ENCODE data around the gene FASTKD1.
"Not testable (repeated sequence)": the region's sequence is repeated elsewhere in the genome, so short reads cannot be mapped to it uniquely, and the experiment has no call there.

The FASTKD1 gene

DNA sequence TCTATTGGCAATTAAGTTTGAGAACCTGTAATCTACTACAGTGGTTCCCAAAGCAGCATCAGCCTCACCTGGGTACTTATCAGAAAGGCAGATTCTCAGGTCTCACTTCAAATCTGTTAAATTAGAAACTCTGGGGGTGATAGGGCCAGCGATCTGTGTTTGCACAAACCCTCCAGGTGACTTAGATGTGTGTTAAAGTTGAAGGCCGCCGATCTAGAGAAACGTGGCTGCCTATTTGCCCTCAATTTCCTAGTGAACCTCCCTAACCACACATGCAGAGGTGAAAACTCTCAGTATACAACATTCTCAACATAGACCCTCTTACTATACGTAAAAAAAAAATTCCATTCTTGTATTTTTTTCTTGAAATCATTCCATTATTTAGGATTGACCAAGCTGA, 50.0 kb downstream of the FASTKD1 start:
- H3K27ac ChIP-seq (ENCODE audit: low read depth, low read length), result no peak overlapping the region
- no peaks in the 10 kb centered on the region for H3K4me1 ChIP-seq (ENCODE audit: insufficient read depth, low read length)
- H3K4me3 ChIP-seq (ENCODE audit: low read depth in 1 of 2, low read length in 2 of 2), result no peak overlapping the region
- peaks cover 8% of the 10 kb centered on the region for H3K36me3 ChIP-seq (ENCODE audit: insufficient read depth, low read length)
- H3K9ac ChIP-seq (ENCODE audit: low read length), result no peak overlapping the region
- H3K9me3 ChIP-seq (ENCODE audit: low read length), result no peaks in the 10 kb centered on the region
- H3K27me3 ChIP-seq (ENCODE audit: control insufficient read depth in 1 of 2, insufficient read depth in 2 of 2, low read length in 2 of 2), result no peaks in the 10 kb centered on the region

DNA sequence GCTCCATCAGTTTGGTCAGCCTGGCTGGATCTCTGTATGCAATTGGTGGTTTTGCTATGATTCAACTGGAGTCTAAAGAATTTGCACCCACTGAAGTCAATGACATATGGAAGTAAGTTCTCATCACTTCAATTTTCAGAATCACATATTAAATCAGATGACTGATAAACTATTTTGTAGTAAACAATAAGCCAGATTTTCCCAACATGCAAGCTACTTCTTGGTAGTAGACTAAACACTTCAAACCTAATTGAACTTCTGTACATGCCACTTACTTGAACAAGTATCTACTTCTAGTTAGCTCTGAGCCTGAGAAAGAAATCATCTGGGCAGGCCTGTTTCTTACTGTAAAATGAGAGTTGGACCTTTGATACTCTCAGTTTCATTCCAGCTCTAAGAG, 52.8 kb downstream of the FASTKD1 start:
- peaks cover 8% of the 10 kb centered on the region for H3K36me3 ChIP-seq (ENCODE audit: insufficient read depth, low read length)
- H3K9me3 ChIP-seq (ENCODE audit: low read length), result no peaks in the 10 kb centered on the region
- H3K9ac ChIP-seq (ENCODE audit: low read length), result no peak overlapping the region
- no peaks in the 10 kb centered on the region for H3K27me3 ChIP-seq (ENCODE audit: control insufficient read depth in 1 of 2, insufficient read depth in 2 of 2, low read length in 2 of 2)
- H3K4me1 ChIP-seq (ENCODE audit: insufficient read depth, low read length), result no peaks in the 10 kb centered on the region
- no peak overlapping the region for H3K27ac ChIP-seq (ENCODE audit: low read depth, low read length)
- H3K4me3 ChIP-seq (ENCODE audit: low read depth in 1 of 2, low read length in 2 of 2), result no peak overlapping the region

DNA sequence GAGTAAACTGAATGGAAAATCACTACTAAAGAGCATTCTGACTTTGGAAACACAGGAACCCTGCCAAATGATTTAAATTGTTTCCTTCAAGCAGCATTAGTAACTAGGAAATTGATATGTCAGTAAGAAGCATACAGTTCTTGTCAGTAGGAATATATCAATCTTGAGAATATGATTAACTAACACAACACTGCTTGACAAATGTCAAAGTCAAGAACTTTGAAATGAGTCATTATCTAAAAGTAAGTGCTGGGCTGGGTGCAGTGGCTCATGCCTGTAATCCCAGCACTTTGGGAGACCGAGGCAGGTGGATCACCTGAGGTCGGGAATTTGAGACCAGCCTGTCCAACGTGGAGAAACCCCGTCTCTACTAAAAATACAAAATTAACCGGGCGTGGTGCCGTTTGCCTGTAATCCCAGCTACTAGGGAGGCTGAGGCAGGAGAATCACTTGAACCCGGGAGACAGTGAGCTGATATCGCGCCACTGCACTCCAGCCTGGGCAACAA, 57.1 kb downstream of the FASTKD1 start:
- H3K9me3 ChIP-seq (ENCODE audit: low read length); H3K27me3 ChIP-seq (ENCODE audit: control insufficient read depth in 1 of 2, insufficient read depth in 2 of 2, low read length in 2 of 2); H3K4me3 ChIP-seq (ENCODE audit: low read depth in 1 of 2, low read length in 2 of 2); H3K27ac ChIP-seq (ENCODE audit: low read depth, low read length); H3K36me3 ChIP-seq (ENCODE audit: insufficient read depth, low read length); H3K9ac ChIP-seq (ENCODE audit: low read length); H3K4me1 ChIP-seq (ENCODE audit: insufficient read depth, low read length): not testable (repeated sequence)

- H3K27ac ChIP-seq (ENCODE audit: low read depth, low read length); H3K36me3 ChIP-seq (ENCODE audit: insufficient read depth, low read length): not testable (repeated sequence)
These were observed 58.9 kb downstream of the FASTKD1 start for GRCh38 chr2:169514758-169515157.

DNA sequence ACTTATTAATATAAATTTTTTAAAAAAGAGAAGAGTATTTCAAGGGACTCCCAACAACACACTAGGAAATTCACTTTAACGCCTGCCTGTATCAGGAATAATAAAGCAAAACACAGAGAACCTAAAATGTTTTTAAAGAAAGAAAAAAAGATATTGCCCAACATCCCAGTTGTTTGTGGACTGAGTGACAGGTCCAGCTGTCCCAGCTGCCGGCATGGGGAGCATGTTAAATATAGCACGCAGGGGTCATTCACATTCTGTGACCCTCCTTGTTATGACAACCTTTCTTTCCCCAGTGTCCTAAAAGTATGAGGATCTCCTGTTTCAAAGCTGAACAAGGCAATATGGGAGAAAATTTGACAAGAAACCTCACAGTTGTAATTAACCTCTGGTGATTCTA, 59.7 kb downstream of the FASTKD1 start:
- H3K36me3 ChIP-seq (ENCODE audit: insufficient read depth, low read length), result no peaks in the 10 kb centered on the region
- H3K27ac ChIP-seq (ENCODE audit: low read depth, low read length), result no peak overlapping the region
- H3K9ac ChIP-seq (ENCODE audit: low read length), result no peak overlapping the region
- no peaks in the 10 kb centered on the region for H3K9me3 ChIP-seq (ENCODE audit: low read length)
- no peaks in the 10 kb centered on the region for H3K27me3 ChIP-seq (ENCODE audit: control insufficient read depth in 1 of 2, insufficient read depth in 2 of 2, low read length in 2 of 2)
- peaks cover 10% of the 10 kb centered on the region for H3K4me1 ChIP-seq (ENCODE audit: insufficient read depth, low read length)
- no peak overlapping the region for H3K4me3 ChIP-seq (ENCODE audit: low read depth in 1 of 2, low read length in 2 of 2)

More at GRCh38 chr2:169514758-169515157, 58.9 kb downstream of the FASTKD1 start:
- not testable (repeated sequence) for H3K9me3 ChIP-seq (ENCODE audit: low read length); H3K4me1 ChIP-seq (ENCODE audit: insufficient read depth, low read length); H3K4me3 ChIP-seq (ENCODE audit: low read depth in 1 of 2, low read length in 2 of 2); H3K27me3 ChIP-seq (ENCODE audit: control insufficient read depth in 1 of 2, insufficient read depth in 2 of 2, low read length in 2 of 2); H3K9ac ChIP-seq (ENCODE audit: low read length)

- Histone ChIP-seq H3K9me3 (ENCODE audit: low read length) (no peaks in the 10 kb centered on the region), H3K27ac (ENCODE audit: low read depth, low read length) (no peak overlapping the region), H3K4me3 (ENCODE audit: low read depth in 1 of 2, low read length in 2 of 2) (no peak overlapping the region), H3K36me3 (ENCODE audit: insufficient read depth, low read length) (no peaks in the 10 kb centered on the region), H3K9ac (ENCODE audit: low read length) (no peak overlapping the region), H3K4me1 (ENCODE audit: insufficient read depth, low read length) (peaks cover 10% of the 10 kb centered on the region), H3K27me3 (ENCODE audit: control insufficient read depth in 1 of 2, insufficient read depth in 2 of 2, low read length in 2 of 2) (no peaks in the 10 kb centered on the region)
These were observed 60.6 kb downstream of the FASTKD1 start for GRCh38 chr2:169513094-169513493.

- no peaks in the 10 kb centered on the region for H3K36me3 ChIP-seq (ENCODE audit: insufficient read depth, low read length)
- no peak overlapping the region for H3K27ac ChIP-seq (ENCODE audit: low read depth, low read length)
- H3K4me3 ChIP-seq (ENCODE audit: low read depth in 1 of 2, low read length in 2 of 2), result no peak overlapping the region
- no peaks in the 10 kb centered on the region for H3K9me3 ChIP-seq (ENCODE audit: low read length)
- H3K9ac ChIP-seq (ENCODE audit: low read length), result no peak overlapping the region
- no peaks in the 10 kb centered on the region for H3K27me3 ChIP-seq (ENCODE audit: control insufficient read depth in 1 of 2, insufficient read depth in 2 of 2, low read length in 2 of 2)
- peaks cover 10% of the 10 kb centered on the region for H3K4me1 ChIP-seq (ENCODE audit: insufficient read depth, low read length)
These were observed 61.1 kb downstream of the FASTKD1 start for GRCh38 chr2:169512525-169512924.

DNA sequence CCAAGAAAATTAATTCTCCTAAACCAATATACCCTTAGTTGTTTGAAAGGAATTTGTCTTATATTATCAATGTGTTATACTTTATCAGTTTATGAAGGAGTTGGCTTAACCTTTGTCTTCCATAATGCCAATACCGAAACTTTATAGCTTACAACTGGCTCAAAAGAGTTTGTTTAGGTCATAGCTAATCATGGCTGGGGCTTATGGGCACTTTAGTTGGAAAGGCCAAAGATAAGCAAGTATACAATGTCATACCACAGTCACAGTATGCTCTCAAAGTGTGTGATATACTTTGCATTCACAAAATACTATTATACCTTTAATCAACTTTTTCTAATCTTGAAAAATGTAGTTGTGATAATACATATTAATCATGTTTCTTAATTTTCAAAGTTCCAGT, 61.8 kb downstream of the FASTKD1 start:
- no peaks in the 10 kb centered on the region for H3K9me3 ChIP-seq (ENCODE audit: low read length)
- no peaks in the 10 kb centered on the region for H3K27me3 ChIP-seq (ENCODE audit: control insufficient read depth in 1 of 2, insufficient read depth in 2 of 2, low read length in 2 of 2)
- H3K9ac ChIP-seq (ENCODE audit: low read length), result no peak overlapping the region
- H3K4me1 ChIP-seq (ENCODE audit: insufficient read depth, low read length), result peaks cover 10% of the 10 kb centered on the region
- no peak overlapping the region for H3K27ac ChIP-seq (ENCODE audit: low read depth, low read length)
- no peaks in the 10 kb centered on the region for H3K36me3 ChIP-seq (ENCODE audit: insufficient read depth, low read length)
- H3K4me3 ChIP-seq (ENCODE audit: low read depth in 1 of 2, low read length in 2 of 2), result no peak overlapping the region

DNA sequence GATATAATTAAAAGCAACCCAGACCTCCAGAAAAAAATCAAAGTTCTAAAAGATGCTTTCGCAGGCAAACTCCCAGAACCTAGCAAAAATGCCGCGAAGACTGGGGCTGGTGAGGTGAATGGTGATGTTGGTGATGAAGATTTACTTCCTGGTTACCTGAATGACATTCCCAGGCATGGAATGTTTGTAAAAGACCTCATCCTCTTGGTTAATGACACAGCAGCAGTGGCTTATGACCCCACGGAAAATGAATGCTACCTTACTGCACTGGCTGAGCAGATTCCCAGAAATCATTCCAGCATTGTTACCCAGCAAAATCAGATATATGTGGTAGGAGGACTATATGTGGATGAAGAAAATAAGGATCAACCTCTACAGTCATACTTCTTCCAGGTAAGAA, 63.2 kb downstream of the FASTKD1 start:
- no peak overlapping the region for H3K4me3 ChIP-seq (ENCODE audit: low read depth in 1 of 2, low read length in 2 of 2)

DNA sequence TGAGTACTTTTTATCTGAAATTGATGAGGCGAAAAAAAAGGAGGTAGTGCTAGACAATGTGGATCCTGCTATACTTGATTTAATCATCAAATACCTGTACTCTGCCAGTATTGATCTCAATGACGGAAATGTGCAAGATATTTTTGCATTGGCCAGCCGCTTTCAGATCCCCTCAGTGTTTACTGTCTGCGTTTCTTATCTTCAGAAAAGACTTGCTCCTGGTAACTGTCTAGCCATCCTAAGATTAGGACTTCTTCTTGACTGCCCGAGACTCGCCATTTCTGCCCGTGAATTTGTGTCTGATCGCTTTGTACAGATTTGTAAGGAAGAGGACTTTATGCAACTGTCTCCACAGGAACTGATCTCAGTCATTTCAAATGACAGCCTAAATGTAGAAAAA, 63.7 kb downstream of the FASTKD1 start:
- Histone ChIP-seq H3K9me3 (ENCODE audit: low read length) (no peaks in the 10 kb centered on the region), H3K27me3 (ENCODE audit: control insufficient read depth in 1 of 2, insufficient read depth in 2 of 2, low read length in 2 of 2) (no peaks in the 10 kb centered on the region), H3K4me3 (ENCODE audit: low read depth in 1 of 2, low read length in 2 of 2) (no peak overlapping the region), H3K9ac (ENCODE audit: low read length) (no peak overlapping the region), H3K36me3 (ENCODE audit: insufficient read depth, low read length) (no peaks in the 10 kb centered on the region), H3K4me1 (ENCODE audit: insufficient read depth, low read length) (peaks cover 10% of the 10 kb centered on the region), H3K27ac (ENCODE audit: low read depth, low read length) (no peak overlapping the region)

More for the DNA sequence above, 63.2 kb downstream of the FASTKD1 start:
- Histone ChIP-seq H3K36me3 (ENCODE audit: insufficient read depth, low read length) (no peaks in the 10 kb centered on the region), H3K27ac (ENCODE audit: low read depth, low read length) (no peak overlapping the region), H3K9me3 (ENCODE audit: low read length) (no peaks in the 10 kb centered on the region), H3K27me3 (ENCODE audit: control insufficient read depth in 1 of 2, insufficient read depth in 2 of 2, low read length in 2 of 2) (no peaks in the 10 kb centered on the region), H3K4me1 (ENCODE audit: insufficient read depth, low read length) (peaks cover 10% of the 10 kb centered on the region), H3K9ac (ENCODE audit: low read length) (no peak overlapping the region)

DNA sequence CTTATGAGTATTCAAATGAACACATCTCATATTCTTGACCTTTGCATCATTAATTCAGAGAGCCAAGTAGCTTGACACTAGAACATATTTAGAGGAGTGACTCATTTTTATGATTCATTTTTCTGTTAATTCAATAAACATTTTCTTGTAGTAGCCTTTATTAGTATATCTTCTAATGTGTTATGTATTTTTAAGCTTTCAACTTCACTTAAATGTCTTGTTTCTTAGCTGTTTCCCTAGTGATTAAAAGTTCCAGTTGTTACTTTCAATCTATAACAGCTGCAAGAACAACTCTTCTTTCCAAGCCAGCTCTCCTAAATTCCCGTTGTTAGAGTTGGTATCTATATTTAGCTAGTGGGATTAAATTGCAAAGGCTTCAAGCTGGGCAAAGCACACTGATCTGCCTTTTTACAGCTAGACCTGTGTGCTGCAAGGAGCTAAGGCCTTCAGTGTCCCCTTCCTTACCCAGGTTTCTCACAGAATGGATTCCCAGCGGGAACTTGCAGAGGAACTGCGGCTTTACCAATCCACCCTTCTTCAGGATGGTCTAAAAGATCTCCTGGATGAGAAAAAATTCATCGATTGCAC, 64.3 kb downstream of the FASTKD1 start, which contains the start of gene KLHL41:
TSS of gene KLHL41 (plus strand) at position 405 of the 588 bp plus-strand sequence. CDS start at position 482, 77 bp downstream.
- no peaks in the 10 kb centered on the region for H3K9me3 ChIP-seq (ENCODE audit: low read length)
- peaks cover 10% of the 10 kb centered on the region for H3K4me1 ChIP-seq (ENCODE audit: insufficient read depth, low read length)
- H3K9ac ChIP-seq (ENCODE audit: low read length), result no peak within 1 kb of the TSS
- H3K36me3 ChIP-seq (ENCODE audit: insufficient read depth, low read length), result no peaks in the 10 kb centered on the region
- H3K27me3 ChIP-seq (ENCODE audit: control insufficient read depth in 1 of 2, insufficient read depth in 2 of 2, low read length in 2 of 2), result no peaks in the 10 kb centered on the region
- H3K27ac ChIP-seq (ENCODE audit: low read depth, low read length), result no peak within 1 kb of the TSS
- H3K4me3 ChIP-seq (ENCODE audit: low read depth in 1 of 2, low read length in 2 of 2), result no peak within 1 kb of the TSS

DNA sequence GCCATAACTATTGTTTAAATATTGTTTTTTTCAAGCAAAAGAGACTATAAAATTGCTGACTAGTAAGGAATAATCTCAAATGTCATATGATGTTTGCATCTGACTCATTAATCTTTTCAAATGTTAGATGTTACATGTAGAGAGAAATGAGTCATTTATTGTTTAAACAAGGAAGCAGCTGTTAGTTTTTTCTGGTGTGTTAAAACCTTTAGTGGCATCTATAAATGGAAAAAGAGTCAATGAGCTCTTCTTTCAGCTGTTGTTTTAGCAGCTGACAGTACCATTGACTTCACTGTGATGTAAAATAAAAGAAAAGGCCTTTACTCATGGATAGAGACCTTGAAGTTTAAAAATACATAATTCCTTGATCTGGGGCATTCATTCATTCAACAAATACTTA, 66.0 kb downstream of the FASTKD1 start:
- Histone ChIP-seq H3K4me3 (ENCODE audit: low read depth in 1 of 2, low read length in 2 of 2) (no peak overlapping the region), H3K4me1 (ENCODE audit: insufficient read depth, low read length) (peaks cover 10% of the 10 kb centered on the region), H3K27ac (ENCODE audit: low read depth, low read length) (no peak overlapping the region), H3K9ac (ENCODE audit: low read length) (no peak overlapping the region), H3K9me3 (ENCODE audit: low read length) (no peaks in the 10 kb centered on the region), H3K27me3 (ENCODE audit: control insufficient read depth in 1 of 2, insufficient read depth in 2 of 2, low read length in 2 of 2) (no peaks in the 10 kb centered on the region), H3K36me3 (ENCODE audit: insufficient read depth, low read length) (no peaks in the 10 kb centered on the region)
